HG02840 (cell line): ENCODE results near the gene NCOA6.

Experiments used
- ATAC-seq: cut with Tn5 transposase; IDR thresholded peaks from one replicate; pipeline ENCODE4 v1.9.1; 2021; ENCODE audit warnings: mild to moderate bottlenecking, moderate library complexity, moderate number of reproducible peaks; ENCODE audit not compliant: unreplicated experiment, low FRiP score

The NCOA6 gene

GRCh38 chr20:34669094-34669493 is 156.4 kb downstream of the NCOA6 start:
- ATAC-seq = no peak
